ENCODE data around the gene ARMCX4.
A peak's percentile ranks its signal among the peaks of the same experiment; 100 is the strongest.
"Not testable (repeated sequence)": the region's sequence is repeated elsewhere in the genome, so short reads cannot be mapped to it uniquely, and the experiment has no call there.

The ARMCX4 gene

DNA sequence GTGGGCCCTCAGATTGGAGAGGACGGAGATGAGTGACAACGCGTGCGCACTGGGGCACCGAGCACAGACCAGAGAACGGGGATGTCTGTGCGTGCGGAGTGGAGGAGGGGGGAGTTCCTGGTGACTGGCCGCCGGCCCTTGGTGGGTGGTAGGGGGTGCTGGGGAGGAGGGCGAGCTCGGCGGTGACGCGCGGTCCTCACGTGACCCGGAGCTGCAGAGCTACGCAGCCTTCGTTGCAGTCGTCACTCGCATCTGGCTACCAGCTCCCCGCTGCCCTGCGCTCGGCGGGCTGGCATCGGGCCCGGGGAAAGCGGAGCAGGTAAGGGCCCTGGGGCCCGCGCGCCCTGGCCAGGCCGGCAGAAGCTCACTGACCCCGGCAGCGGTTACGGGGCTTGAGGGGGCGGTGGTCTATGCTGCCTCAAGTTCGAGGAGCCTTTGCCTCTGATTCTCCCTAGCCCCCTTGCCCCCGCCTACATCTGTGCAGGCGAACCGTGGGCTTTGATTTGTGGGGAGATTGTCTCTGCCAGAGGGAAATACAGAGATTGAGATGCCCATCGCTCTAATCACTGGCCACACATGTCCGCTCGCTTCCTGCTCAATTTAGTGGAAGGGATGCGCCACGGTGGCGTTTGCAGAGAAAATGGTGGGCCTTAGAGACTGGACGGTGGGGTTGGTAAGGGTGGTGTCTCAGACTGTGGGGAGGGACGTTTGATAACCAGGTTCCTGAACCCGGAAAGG is at the start of gene ARMCX4:
ARMCX4 (plus strand) TSS at position 245 of the 738 bp plus-strand sequence. CDS start 3,134 bp downstream, outside the sequence.
- peak; percentile 11 to 14 for DNase-seq (ENCODE audit: low read depth in 2 of 2)

DNA sequence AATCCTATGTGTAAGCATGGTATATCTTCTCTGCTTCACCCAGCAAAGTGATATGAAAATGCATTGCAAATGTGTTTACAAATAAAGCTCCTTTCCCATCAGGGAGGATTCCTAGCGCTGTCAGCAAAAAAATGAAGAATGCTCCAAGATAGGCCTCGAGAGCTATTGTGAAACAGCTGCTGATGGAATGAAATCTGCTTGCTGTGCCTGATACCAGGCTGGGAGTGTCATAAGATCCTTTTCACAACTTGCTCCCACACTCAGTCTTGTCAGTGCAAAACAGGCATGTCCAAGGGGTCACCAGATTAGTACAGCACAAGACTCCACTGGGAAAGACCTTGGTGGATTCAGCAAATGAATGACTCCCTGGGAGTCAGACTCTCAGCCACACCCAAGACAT is 43.2 kb upstream of the ARMCX4 start:
- no peak for DNase-seq (ENCODE audit: low read depth in 2 of 2)

DNA sequence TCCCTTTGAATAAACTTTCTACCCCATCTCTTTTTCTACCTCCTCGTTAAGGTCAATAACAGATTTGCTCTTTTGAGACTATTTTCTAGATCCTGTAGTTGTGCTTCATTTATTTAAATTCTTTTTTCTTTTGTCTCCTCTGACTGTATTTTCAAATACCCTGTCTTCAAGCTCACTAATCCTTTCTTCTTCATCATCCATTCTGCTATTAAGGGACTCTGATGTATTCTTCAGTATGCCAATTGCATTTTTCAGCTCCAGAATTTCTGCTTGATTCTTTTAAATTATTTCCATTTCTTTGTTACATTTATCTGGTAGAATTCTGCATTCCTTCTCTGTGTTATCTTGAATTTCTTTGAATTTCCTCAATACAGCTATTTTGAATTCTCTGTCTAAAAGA is 36.0 kb upstream of the ARMCX4 start:
- DNase-seq (ENCODE audit: low read depth in 2 of 2) = no peak

DNA sequence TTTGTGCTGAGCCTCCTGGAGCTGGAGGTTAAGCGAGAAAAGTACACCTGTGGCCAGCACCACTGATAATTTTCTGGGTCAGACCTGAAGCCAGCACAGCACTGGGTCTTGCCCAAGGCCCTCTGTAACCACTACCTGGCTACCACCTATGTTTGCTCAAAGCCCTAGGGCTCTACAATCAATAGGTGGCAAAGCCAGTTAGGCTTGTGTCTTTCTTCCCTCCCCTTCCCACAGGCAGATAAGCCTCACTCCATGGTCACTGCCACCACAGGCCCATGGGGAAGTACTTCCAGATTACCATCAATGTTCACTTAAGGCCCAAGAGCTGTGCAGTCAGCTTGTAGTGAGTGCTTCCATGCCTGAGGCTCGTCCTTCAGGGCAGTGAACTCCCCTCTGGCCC is 35.2 kb upstream of the ARMCX4 start:
- no peak for DNase-seq (ENCODE audit: low read depth in 2 of 2)

DNA sequence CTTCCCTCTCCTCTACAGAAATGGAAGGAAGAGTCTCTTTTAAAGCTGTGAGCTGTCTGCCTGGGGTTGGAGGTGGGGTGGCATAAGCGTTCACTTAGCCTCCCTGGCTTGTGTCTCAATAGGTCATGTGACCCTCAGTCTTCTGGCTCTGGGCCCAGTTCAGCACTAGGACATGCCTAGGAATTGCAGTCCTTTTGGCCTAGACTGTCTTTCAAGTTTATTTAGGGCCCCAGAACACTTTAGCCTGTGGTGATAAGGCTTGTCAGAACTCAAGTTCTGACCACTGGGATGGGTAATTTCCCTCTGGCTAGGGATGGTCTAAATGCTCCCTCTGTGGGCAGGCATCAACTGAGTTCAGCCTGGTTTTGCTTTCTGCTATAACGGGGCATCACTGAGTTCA is 34.3 kb upstream of the ARMCX4 start:
- no peak for DNase-seq (ENCODE audit: low read depth in 2 of 2)

DNA sequence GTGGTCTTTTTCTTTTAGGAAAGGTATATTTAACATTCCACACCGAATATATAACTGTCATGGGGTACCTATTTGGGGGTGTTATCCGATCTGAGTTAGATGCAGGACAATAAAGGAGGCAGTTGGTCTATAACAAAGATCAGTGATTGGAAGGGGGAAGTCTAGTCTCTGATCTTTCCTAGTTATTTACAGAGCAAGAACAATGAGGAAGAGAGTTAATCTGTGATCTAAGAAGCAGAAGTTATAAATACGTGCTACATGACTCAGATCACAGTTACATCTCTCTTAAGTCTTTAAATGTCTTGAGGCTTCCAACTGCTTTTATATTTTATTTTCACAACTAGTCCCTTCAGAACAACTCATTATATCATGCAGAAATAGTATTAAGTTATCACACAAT is 33.2 kb upstream of the ARMCX4 start:
- DNase-seq (ENCODE audit: low read depth in 2 of 2) = no peak

DNA sequence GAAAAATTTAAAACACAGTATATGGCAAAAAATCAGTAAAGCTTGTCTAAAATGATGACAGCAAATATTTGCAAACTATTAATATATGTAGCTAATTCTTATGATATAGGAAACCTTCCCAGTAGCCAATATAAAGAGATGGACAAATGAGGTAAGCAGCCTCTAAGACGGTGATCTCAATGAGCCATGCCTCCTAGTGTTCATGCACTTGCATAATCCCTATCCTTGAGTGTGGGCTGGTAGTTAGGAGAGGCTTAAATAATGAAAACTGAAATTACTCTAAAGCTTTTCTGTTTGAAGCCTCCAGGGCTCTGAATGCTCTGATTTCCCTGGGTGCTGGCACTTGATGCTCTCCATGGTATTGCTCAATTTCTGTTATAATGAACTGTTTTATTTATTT is 24.6 kb upstream of the ARMCX4 start:
- DNase-seq (ENCODE audit: low read depth in 2 of 2) = no peak

DNA sequence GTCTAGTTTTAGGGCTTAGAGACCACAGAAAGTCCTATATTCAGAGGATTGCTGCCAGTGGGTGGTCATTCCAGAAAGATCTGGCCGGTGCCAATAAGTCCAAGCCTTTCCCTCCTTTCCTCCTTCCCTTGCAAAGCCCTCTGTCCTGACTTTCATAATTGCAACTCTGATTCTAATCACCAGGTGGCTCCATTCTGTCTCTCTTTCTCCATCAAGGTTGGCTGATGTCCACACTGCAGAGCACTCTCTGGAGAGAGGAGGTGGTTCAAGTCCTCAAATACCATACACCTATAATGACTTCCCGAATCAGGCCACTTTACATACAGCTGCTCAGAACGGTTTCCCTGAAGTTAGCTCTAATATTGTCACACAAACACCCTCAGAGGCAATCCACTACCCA is 22.4 kb upstream of the ARMCX4 start:
- no peak for DNase-seq (ENCODE audit: low read depth in 2 of 2)

DNA sequence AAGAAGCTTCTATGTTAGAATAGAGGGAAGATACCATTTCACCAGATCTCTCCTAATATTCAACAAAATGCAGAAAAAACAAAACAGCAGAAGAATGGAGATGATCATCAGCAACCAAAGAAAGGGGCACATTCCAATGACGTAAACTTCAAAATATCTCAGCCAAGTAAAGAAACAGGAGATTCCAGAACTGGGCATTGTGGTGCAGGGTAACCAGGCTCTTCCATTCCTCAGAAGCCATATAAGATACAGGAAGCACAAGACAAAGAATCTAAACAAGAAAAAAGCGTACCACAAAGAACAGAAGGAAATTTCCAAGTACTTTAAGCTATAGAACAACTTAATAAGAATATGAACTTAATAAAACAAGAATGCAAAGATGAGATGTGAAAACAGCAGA is 6.9 kb upstream of the ARMCX4 start:
- no peak for DNase-seq (ENCODE audit: low read depth in 2 of 2)

DNA sequence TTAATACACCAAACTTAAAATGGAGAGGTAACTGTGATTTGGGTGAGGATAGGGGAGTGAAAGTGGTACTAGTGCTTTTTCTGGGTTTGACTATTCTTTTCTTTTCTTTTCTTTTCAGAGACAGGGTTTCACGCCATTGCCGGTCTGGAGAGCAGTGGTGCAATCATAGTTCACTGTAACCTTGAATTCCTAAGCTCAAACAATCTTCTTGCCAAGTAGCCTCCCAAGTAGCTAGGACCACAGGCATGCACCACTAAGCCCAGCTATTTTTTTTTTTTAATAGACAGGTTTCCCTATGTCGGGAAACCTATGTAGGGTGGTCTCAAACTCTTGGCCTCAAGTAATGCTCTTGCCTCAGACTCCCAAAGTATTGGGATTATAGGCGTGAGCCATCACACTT is 3.0 kb upstream of the ARMCX4 start:
- no peak for DNase-seq (ENCODE audit: low read depth in 2 of 2)

DNA sequence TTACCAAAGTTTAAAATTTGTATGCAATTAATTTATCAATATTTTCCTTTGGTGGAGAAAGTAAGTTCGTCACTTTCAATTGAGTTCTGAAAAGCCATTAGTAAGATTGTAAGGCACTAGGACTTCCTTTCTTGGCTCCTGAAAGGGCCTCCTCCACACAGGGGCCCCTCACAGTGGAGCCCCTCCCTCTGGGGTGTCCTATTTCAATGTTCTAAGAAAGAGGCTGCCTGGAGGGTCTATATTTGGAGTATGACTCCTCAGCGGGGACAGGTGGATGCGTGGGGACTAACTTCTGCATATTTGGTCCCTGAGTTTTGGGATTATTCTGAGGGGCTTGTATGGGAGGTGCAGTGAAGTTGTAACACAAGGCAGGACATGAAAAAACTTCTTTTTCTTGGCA is 1.6 kb upstream of the ARMCX4 start:
- no peak for DNase-seq (ENCODE audit: low read depth in 2 of 2)

DNA sequence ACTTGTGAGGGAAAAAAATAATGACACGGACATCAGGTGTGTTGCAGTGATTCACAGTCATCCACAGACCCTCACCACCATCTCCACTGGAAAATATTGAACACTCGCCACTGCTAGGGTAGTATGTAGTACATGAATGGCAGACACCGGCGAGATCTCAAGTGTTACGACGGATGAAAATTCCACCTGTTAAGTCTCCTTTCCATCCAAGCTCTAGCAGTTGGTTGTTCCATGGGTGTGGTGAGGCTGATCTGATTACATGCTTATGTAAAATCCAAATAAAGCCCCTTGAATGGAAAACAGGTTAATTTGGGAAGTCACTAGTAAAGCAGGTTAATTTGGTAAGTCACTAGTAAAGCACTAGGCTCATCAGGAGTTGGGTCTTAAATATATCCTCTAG is 1.1 kb upstream of the ARMCX4 start:
- no peak for DNase-seq (ENCODE audit: low read depth in 2 of 2)

DNA sequence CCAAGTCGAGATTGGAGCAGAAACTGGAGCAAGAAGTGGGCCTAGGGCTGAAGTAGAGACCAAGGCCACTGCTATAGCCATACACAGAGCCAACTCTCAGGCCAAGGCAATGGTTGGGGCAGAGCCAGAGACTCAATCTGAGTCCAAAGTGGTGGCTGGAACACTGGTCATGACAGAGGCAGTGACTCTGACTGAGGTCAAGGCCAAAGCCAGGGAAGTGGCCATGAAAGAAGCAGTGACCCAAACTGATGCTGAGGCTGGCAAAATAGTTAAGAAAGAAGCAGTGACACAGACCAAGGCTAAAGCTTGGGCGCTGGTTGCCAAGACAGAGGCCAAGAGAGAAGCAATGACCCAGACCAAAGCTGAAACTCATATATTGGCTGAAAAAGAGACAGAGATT is 3.5 kb downstream of the ARMCX4 start:
- DNase-seq (ENCODE audit: low read depth in 2 of 2) = no peak

DNA sequence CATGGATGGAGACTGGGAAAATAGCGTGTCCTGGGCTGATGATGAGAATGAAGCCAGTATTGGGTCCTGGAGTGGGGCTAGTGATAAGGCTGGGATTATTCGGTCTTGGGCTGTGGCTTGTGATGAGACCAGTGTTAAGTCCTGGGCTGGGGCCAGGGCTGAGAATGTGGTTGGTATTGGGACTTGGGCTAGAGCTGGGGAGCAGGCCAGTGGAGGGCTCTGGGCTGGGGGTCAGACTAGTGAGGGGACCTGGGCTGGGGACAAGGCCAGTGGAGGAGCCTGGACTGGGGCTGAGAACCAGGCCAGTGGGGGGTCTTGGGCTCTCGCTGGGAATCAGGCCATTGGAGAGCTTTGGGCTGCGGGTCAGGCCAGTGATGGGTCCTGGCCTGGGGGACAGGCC is 6.7 kb downstream of the ARMCX4 start:
- DNase-seq (ENCODE audit: low read depth in 2 of 2) = no peak

DNA sequence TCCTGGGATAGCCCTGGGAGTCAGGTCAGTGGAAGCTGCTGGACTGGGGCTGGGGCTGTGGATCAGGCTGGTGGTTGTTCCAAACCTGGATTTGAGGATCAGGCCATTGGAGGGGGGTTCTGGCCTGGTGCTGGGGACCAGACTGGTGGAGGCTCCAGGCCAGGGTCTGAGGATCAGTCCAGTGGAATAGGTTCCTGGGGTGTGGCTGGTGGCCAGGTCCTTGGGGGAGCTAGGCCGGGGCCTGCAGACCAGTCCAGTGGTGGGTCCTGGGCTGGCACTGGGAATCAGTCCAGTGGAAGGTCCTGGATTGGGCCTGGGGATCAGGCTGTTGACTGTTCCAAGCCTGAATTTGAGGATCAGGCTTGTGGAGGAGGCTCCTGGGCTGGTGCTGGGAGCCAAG is 8.0 kb downstream of the ARMCX4 start:
- no peak for DNase-seq (ENCODE audit: low read depth in 2 of 2)

DNA sequence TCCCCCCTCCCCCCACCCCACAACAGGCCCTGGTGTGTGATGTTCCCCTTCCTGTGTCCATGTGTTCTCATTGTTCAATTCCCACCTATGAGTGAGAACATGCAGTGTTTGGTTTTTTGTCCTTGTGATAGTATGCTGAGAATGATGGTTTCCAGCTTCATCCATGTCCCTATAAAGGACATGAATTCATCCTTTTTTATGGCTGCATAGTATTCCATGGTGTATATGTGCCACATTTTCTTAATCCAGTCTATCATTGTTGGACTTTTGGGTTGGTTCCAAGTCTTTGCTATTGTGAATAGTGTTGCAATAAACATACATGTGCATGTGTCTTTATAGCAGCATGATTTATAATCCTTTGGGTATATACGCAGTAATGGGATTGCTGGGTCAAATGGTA is 17.7 kb downstream of the ARMCX4 start:
- not testable (repeated sequence) for DNase-seq (ENCODE audit: low read depth in 2 of 2)

DNA sequence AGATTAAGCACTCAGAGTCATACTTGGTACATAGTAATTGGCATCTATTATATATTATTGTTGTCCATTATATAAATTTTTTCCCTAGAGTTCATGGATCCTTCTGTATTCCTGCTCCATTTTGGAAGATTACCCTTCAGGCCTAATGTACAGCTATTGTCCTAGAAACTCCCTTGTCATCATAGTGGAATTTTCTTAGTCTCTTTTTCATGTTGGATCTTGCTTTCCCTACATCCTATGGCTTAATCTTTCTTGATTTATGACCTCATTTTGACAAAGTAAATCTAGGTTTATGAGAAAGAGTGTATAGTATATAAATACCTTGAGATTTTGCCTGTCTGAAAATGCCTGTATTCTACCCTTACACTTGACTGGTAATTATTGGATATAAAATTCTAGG is 22.1 kb downstream of the ARMCX4 start:
- DNase-seq (ENCODE audit: low read depth in 2 of 2) = no peak

DNA sequence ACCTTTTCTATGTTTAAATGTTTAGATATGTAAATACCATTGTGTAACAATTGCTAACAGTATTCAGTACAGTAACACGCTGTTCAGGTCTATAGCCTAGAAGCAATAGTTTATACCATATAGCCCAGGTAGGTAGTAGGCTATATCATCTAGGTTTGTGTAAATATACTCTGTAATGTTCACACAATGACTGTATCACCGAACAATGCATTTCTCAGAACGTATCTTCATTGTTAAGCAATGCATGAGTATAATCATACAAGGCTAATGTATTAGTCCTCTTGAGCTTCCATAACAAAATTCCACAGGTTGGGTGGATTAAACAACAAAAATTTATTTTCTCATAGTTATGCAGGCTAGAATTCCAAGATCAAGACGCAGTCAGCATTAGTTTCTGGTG is 22.7 kb downstream of the ARMCX4 start:
- DNase-seq (ENCODE audit: low read depth in 2 of 2) = no peak

DNA sequence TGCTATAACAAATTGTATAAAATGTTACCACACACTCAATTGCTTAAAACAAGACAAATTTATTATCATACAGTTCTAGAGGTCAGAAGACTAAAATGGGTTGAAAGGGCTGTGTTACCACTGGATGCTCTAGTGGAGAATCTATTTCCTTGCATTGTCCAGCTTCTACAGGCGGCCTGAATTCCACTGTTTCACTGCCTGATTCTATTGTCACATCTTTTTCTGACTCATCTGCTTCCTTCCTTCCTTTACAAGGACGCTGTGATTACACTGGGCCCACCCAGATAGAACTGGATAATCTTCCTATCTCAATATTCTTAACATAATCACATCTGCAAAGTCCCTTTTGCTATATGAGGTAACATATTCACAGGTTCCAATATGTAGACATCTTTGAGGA is 45.7 kb downstream of the ARMCX4 start:
- DNase-seq (ENCODE audit: low read depth in 2 of 2) = no peak

Measured in stimulated activated CD4-positive, alpha-beta T cell treated with anti-CD3 and anti-CD28 coated beads, Interleukin-12 subunit alpha, Interleukin-12 subunit beta, amount 100 ng/mL, for 24 hours (primary cell).